Lung microvascular endothelial cell (primary cell): Measurements from ENCODE around the gene MIS18BP1. TPM values are rescaled to one million over a fixed set of nuclear protein-coding genes. Genes with fewer than 3 reads are reported as not detected.
A peak's percentile ranks its signal among the peaks of the same experiment; 100 is the strongest.
"Not testable (repeated sequence)": the region's sequence is repeated elsewhere in the genome, so short reads cannot be mapped to it uniquely, and the experiment has no call there.

ENCODE experiments used
- DNase-seq, 2 donors: peaks; one replicate each; pipeline versions ENCODE4 v3.0.0 to v3.0.0-alpha.2; 2010; ENCODE audit warnings: low read depth in 2 of 2
- total RNA-seq: library from RNA; depleted of rRNA; stranded (reverse); fragments of >200 nt; gene quantifications from 2 replicates; pipeline ENCODE4 v1.2.1, GENCODE V29; 2014

Gene MIS18BP1
- total RNA-seq, 1 donor from 2014 or later, result 40.1 TPM

- no peak for DNase-seq
Observed at GRCh38 chr14:45246691-45247090, 6.3 kb downstream of the MIS18BP1 start.

DNA sequence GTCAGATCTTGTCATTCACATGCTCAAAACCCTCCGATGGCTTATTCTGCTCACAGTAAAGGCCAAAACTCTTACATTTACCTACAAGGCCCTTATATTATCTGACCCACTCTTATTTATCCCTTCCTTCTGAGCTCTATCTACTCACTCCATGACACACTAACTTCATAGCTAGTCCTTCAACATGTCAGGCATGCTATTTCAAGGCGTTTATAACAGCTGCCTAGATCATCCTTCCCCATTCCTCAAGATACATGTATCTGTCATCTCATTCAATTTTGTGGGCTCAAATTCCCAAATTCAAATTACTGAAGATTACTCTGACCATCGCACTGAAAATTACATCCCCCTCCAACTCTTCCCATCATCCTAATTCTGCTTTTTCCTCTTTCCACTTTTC, 6.9 kb downstream of the MIS18BP1 start:
- DNase-seq, result no peak

- no peak for DNase-seq
Observed at GRCh38 chr14:45242706-45243105, 10.3 kb downstream of the MIS18BP1 start.

GRCh38 chr14:45238988-45239387, 14.0 kb downstream of the MIS18BP1 start:
- no peak for DNase-seq

DNA sequence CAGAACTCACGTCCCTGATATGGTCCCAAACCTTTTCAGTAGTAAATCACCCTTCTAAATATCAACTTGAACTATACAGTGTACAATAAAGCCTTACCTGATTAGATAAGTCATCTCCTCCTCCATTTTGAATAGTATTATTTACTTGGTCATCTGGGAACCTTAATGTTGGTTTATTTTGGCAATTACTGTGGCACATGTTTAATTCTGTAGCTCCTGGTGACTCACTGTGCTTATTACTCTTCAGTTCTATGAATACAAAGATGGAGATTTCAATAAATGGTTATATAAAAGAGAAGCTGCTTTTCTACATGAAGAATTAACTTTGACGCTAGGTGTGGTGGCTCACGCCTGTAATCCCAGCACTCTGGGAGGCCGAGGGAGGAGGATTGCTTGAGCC, 25.4 kb downstream of the MIS18BP1 start:
- no peak for DNase-seq

DNA sequence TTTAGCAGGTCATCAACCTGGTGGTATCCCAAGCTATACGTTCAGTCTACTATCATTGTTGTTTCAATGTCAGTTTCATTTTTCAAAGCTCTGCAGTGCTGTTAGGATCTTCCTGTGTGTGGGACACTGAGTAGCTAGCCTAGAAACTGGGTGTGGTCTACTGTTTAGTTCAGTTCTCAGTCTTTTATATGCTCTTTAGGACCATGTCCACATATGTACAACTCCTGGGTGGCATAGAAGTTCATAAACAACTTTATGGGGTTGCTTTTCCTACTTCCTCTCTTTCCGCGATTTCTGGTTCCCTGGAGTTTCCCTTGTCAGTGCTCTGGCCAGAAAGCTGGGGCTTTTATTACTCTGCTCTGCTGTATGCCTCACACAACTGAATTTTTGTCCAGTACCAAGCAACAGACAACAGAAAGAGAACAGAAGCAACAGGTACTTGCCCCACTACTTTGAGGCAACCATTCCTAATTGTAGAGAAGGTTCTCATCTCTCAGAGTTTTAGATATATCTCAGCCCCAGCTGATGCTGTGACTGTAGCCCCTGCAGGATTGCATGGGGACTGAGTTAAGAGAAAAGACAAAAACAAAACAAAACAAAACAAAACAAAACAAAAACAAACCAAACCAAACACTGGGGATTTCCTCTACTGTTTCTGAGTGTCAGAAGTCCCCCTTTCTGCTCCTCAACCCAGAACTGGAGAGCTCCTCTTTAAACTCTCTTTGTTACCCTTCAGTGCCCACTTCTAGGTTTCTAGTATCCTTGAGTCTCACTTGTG, 30.3 kb downstream of the MIS18BP1 start:
- no peak for DNase-seq

GRCh38 chr14:45214341-45214740, 38.7 kb downstream of the MIS18BP1 start:
- DNase-seq, result not testable (repeated sequence)

DNA sequence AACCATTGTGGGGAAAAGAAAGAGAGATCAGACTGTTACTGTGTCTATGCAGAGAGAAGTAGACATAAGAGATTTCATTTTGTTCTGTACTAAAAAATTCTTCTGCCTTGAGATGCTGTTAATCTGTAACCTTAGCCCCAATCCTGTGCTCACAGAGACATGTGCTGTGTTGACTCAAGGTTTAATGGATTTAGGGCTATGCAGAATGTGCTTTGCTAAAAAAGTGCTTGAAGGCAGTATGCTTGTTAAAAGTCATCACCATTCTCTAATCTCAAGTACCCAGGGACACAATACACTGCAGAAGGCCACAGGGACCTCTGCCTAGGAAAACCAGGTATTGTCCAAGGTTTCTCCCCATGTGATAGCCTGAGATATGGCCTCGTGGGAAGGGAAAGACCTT, 39.3 kb downstream of the MIS18BP1 start:
- not testable (repeated sequence) for DNase-seq

GRCh38 chr14:45212231-45212630, 40.8 kb downstream of the MIS18BP1 start:
- DNase-seq, result no peak

GRCh38 chr14:45211295-45211694, 41.7 kb downstream of the MIS18BP1 start:
- peak in 1 of 2 donors; percentile 20 for DNase-seq

- no peak for DNase-seq
Observed at GRCh38 chr14:45210159-45210558, 42.8 kb downstream of the MIS18BP1 start.

- no peak for DNase-seq
Observed at GRCh38 chr14:45204241-45204640, 48.8 kb downstream of the MIS18BP1 start.

DNA sequence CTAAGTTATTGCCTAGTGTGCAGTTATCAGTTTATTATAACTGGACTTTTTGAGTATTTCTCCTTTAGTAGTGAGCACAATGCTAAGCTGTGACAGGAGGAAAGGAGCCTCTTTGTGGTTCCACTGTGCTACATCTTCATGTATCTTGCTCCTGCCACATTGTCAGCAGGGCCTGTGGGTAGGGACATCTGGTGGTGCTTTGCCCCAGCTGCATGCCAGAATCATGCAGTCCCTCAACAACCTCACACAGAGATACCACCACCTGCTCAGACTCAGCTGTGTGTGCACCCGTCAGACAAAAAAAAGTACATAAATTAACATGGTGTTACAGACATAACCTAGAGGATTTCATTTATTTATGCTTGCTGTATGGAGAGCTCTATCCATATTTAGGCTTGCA, 51.1 kb downstream of the MIS18BP1 start:
- peak; percentile 28 to 31 for DNase-seq

DNA sequence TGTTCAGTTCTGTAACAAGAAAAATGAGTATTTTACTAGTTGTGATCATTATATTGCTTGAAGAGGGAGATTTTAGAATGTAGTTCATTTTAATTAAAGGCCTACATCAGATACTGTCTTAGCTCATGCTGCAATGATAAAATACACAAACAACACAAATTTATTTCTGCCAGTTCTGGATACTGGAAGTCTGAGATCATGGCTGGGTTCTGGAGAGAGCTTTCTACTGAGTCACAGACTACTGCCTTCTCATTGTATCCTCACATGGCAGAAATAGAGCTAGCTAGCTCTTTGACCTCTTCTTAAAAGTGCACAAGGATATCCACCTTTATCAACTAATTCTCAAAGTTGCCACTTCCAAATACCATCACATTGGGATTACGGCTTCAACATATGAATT, 53.8 kb downstream of the MIS18BP1 start:
- DNase-seq, result peak in 1 of 2 donors; percentile 49

DNA sequence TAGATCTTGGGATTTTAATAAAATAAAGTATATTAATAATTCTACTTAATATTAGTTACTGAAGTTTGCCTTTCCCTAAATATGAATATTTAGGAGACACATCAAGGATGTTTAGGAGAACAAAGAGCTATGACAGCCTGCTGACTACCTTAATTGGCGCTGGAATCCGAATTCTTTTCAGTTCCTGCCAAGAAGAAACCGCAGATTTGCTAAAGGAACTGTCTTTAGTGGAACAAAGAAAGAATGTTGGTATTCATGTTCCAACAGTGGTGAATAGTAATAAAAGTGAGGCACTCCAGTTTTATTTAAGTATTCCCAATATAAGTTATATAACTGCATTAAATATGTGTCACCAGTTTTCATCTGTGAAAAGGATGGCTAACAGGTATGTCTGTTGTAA, 54.5 kb downstream of the MIS18BP1 start:
- peak in 1 of 2 donors; percentile 44 for DNase-seq

GRCh38 chr14:45194964-45195363, 58.0 kb downstream of the MIS18BP1 start:
- DNase-seq, result no peak

DNA sequence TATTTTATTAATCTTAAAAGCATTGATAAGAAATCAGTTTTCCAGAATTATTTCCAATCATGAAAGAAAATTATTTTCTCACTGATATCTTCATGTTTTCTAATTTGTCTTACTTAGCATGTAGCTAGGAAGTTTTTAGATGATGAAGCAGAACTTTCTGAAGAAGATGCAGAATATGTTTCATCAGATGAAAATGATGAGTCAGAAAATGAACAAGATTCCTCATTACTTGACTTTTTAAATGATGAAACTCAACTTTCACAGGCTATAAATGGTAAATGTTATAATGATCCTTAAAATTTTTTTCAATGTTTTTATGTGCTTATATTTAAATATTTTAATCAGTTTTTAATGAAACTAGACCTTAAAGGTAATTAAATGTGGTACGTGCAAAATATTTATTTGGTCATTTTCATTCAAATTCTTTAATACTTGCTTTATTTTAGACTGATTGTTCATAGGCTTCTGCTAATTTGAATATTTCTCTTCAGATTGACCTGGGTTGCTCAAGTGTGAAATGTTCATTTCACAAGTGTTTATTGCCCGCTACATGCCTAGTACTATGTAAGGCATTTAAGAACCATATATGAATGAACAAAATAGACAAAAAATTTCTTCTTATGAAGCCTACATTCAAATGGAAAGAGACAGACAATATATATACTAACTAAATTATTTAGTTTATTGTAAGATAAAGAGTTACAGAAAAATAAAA, 67.7 kb downstream of the MIS18BP1 start:
- DNase-seq, result no peak

DNA sequence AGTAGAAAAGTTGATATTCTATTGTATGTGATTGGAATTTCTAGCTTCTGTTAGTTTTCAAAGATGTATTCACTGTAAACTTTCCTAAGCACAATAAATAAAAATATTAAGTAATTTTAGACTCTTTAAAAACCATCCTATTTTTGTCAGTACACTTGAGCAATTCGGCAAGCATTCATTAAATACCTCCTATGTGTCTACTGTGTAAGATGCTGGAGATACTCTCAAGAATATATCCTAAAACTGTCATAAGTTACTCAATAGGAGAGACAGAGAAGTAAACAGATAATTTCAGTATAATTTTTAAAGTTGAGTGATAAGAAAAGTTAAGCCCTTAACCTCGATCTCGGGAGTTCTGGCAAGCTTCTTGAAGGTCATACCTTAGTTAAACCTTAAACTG, 71.2 kb downstream of the MIS18BP1 start:
- DNase-seq, result no peak

DNA sequence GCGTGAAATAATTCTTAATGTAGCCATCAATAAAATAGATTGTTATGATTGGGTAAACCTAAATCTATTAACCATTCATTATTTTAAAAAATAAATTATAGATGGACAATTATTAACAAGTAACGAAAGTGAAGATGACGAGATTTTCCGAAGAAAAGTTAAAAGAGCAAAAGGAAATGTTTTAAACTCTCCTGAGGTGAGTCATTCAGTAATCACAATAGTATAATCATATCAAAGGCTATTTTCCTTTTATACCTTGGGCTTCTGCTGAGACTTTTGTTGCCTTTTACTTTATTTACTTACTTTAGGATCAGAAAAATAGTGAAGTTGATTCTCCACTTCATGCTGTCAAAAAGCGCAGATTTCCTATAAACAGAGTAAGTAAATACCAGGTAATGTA, 71.7 kb downstream of the MIS18BP1 start:
- peak; percentile 14 to 52 for DNase-seq

DNA sequence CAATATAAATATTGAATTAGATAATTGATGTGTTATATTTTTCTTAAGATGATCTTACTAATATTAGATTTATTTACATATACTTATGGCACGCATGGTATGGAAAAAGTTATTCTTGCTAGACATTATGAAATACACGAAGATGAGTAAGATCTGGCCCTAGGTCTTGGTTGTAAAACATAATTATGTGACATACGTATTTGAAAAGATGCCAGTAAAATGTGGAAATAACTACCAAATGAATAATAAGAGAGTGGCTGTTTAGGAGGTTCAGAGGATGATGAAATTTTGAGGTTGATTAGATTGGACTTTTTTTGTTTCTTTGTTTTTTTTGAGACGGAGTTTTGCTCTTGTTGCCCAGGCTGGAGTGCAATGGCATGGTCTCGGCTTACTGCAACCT, 75.9 kb downstream of the MIS18BP1 start:
- peak in 1 of 2 donors; percentile 29 for DNase-seq

GRCh38 chr14:45169906-45170305, 83.1 kb downstream of the MIS18BP1 start:
- no peak for DNase-seq

DNA sequence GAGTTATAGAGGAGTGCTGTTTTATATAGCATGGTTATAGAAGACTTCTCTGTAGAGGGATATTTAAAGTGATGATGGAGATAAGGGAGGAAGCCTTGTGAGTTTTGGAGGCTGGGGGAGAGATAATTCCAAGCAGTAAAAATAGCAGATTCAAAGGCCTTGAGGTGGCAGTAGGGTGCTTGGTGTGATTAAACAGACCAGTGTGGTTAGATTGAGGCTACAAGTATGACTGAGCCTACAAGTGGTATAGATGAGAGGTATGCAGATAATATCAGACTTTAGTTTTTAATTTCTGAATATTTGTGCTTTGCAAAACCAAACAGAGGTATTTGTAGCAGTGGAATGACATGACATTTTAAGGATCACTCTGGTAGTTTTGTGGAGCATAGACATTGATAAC, 96.9 kb downstream of the MIS18BP1 start:
- no peak for DNase-seq
